Measurements from ENCODE around the gene AP1M2. TPM values are rescaled to one million over a fixed set of nuclear protein-coding genes. Genes with fewer than 3 reads are reported as not detected.
A peak's percentile ranks its signal among the peaks of the same experiment; 100 is the strongest.

AP1M2 gene
- polyA plus RNA-seq, 1 donor (not counting 4 experiments of a cell fraction or from before 2014, with no cell fraction given) = 83.1 TPM

GRCh38 chr19:10568826-10569651 is 18.1 kb downstream of the AP1M2 start, which contains the start of gene CDKN2D:
CDKN2D (minus strand) TSS chr19:10568979; CDS start chr19:10568653, 326 bp downstream.
- no peaks in the 10 kb centered on the region for H3K9me1 ChIP-seq (ENCODE audit: control insufficient read depth, extremely low read depth, insufficient read depth, low read length)
- H3K4me1 ChIP-seq (ENCODE audit: control insufficient read depth, extremely low read depth, insufficient read depth, low read length) = peaks cover 31% of the 10 kb centered on the region
- H3K79me2 ChIP-seq (ENCODE audit: control insufficient read depth, insufficient read depth, low read length) = peaks cover 13% of the 10 kb centered on the region
- H3K9ac ChIP-seq (ENCODE audit: control insufficient read depth, extremely low read depth, insufficient read depth, low read length) = peak within 1 kb of the TSS; percentile 80
- H3K36me3 ChIP-seq (ENCODE audit: control insufficient read depth in 2 of 2, extremely low read depth in 1 of 2, insufficient read depth in 2 of 2, low read length in 2 of 2) = peaks cover 0 to 4% of the 10 kb centered on the region in 2 experiments
- TF ChIP-seq EZH2 (IDR thresholded peaks at IDR 0.05; ENCODE audit: low read length) = no peak
- TF ChIP-seq, protein P1, sequence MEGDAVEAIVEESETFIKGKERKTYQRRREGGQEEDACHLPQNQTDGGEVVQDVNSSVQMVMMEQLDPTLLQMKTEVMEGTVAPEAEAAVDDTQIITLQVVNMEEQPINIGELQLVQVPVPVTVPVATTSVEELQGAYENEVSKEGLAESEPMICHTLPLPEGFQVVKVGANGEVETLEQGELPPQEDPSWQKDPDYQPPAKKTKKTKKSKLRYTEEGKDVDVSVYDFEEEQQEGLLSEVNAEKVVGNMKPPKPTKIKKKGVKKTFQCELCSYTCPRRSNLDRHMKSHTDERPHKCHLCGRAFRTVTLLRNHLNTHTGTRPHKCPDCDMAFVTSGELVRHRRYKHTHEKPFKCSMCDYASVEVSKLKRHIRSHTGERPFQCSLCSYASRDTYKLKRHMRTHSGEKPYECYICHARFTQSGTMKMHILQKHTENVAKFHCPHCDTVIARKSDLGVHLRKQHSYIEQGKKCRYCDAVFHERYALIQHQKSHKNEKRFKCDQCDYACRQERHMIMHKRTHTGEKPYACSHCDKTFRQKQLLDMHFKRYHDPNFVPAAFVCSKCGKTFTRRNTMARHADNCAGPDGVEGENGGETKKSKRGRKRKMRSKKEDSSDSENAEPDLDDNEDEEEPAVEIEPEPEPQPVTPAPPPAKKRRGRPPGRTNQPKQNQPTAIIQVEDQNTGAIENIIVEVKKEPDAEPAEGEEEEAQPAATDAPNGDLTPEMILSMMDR (optimal IDR thresholded peaks at IDR 0.05 in 1 of 3, IDR thresholded peaks at IDR 0.05 in 1 of 3, conservative IDR thresholded peaks at IDR 0.05 in 1 of 3; ENCODE audit: extremely low read depth in 1 of 3, insufficient read depth in 2 of 3, low read length in 3 of 3) = no peak
- no peaks in the 10 kb centered on the region for H3K9me3 ChIP-seq (ENCODE audit: control insufficient read depth, low read depth, low read length)
- no peaks in the 10 kb centered on the region for H4K20me1 ChIP-seq (ENCODE audit: control insufficient read depth, extremely low read depth, insufficient read depth, low read length)
- FAIRE-seq (peak; percentile 62), DNase-seq (ENCODE audit: low read depth, low spot score) (peak; percentile 82)
- peak within 1 kb of the TSS; percentile 56 to 86 (median 74) for H3K4me3 ChIP-seq (ENCODE audit: control insufficient read depth in 2 of 3, extremely low read depth in 1 of 3, insufficient read depth in 2 of 3, low read depth in 1 of 3, low read length in 3 of 3)
- peak within 1 kb of the TSS; percentile 94 for H3K4me2 ChIP-seq (ENCODE audit: control insufficient read depth, extremely low read depth, insufficient read depth, low read depth, low read length)
- peak within 1 kb of the TSS; percentile 75 for H3K27ac ChIP-seq (ENCODE audit: control insufficient read depth, insufficient read depth, low read length)
- dilution Hi-C loops (cut with MboI; ENCODE audit: extremely low pct_ligation_motif_present, low sequenced_read_pairs) = no loop called here
- H3K27me3 ChIP-seq (ENCODE audit: control insufficient read depth, extremely low read depth, insufficient read depth, low read length) = no peaks in the 10 kb centered on the region
- peak within 1 kb of the TSS; percentile 52 for H2AFZ ChIP-seq (ENCODE audit: control insufficient read depth, low read length)

DNA sequence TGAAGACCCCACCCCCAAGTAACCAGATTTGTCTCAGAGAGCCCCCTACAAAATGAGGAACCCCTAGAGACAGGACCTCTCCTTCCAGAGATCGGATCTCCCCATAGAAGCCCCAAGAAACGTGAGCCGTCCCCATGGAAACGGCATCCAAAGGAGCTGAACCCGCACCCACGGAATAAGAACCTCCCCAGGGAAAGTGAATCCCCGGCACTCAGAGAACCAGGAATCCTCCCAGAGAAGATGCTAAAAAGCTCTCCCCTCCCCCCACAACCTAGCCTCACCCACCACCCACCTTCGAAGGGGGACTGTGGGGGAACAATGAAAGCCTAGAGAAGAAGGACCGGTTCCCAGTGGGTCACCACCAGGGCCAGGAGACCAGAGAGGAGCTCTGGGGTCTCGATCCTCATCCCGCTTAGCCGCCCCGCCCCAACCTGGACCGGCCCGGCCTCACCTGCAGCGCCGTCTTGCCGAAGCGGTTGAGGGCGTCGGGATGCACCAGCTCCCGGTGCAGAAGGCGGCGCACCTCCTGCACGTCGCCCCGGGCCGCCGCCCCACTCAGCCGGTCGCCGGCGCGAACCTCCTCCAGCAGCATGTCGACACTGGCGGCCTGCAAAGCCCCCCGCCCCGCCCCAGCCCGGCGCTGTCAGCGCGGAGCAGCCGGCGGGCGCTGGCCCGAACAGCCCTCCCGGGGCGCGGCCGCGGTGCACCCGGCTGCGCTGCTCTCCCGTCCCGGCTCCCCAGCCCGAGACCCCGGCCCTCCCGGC is 18.9 kb downstream of the AP1M2 start:
- no peak for DNase-seq (ENCODE audit: low read depth, low spot score)
- H2AFZ ChIP-seq (ENCODE audit: control insufficient read depth, low read length) = peak overlapping the region; percentile 52

More for the DNA sequence above, 18.9 kb downstream of the AP1M2 start:
- peaks cover 0 to 2% of the 10 kb centered on the region in 2 experiments for H3K36me3 ChIP-seq (ENCODE audit: control insufficient read depth in 2 of 2, extremely low read depth in 1 of 2, insufficient read depth in 2 of 2, low read length in 2 of 2)
- peak overlapping the region; percentile 48 for H3K9ac ChIP-seq (ENCODE audit: control insufficient read depth, extremely low read depth, insufficient read depth, low read length)
- H3K27ac ChIP-seq (ENCODE audit: control insufficient read depth, insufficient read depth, low read length) = no peak overlapping the region
- H3K9me1 ChIP-seq (ENCODE audit: control insufficient read depth, extremely low read depth, insufficient read depth, low read length) = no peaks in the 10 kb centered on the region
- peaks cover 31% of the 10 kb centered on the region for H3K4me1 ChIP-seq (ENCODE audit: control insufficient read depth, extremely low read depth, insufficient read depth, low read length)
- H3K79me2 ChIP-seq (ENCODE audit: control insufficient read depth, insufficient read depth, low read length) = peaks cover 15% of the 10 kb centered on the region
- no peaks in the 10 kb centered on the region for H3K27me3 ChIP-seq (ENCODE audit: control insufficient read depth, extremely low read depth, insufficient read depth, low read length)
- no peaks in the 10 kb centered on the region for H4K20me1 ChIP-seq (ENCODE audit: control insufficient read depth, extremely low read depth, insufficient read depth, low read length)
- no peak for FAIRE-seq
- H3K9me3 ChIP-seq (ENCODE audit: control insufficient read depth, low read depth, low read length) = no peaks in the 10 kb centered on the region
- TF ChIP-seq, protein P1 (optimal IDR thresholded peaks at IDR 0.05 in 1 of 3, IDR thresholded peaks at IDR 0.05 in 1 of 3, conservative IDR thresholded peaks at IDR 0.05 in 1 of 3; ENCODE audit: extremely low read depth in 1 of 3, insufficient read depth in 2 of 3, low read length in 3 of 3) = peak in 2 of 3 experiments; percentile 39 to 41
- TF ChIP-seq EZH2 (IDR thresholded peaks at IDR 0.05; ENCODE audit: low read length) = no peak
- peak overlapping the region; percentile 56 to 86 (median 68) for H3K4me3 ChIP-seq (ENCODE audit: control insufficient read depth in 2 of 3, extremely low read depth in 1 of 3, insufficient read depth in 2 of 3, low read depth in 1 of 3, low read length in 3 of 3)
- H3K4me2 ChIP-seq (ENCODE audit: control insufficient read depth, extremely low read depth, insufficient read depth, low read depth, low read length) = peak overlapping the region; percentile 77
- dilution Hi-C loops (cut with MboI; ENCODE audit: extremely low pct_ligation_motif_present, low sequenced_read_pairs) = no loop called here

Data from keratinocyte (primary cell).